ENCODE results near the gene GRIK4.
A peak's percentile ranks its signal among the peaks of the same experiment; 100 is the strongest.

The GRIK4 gene

GRCh38 chr11:120795185-120795584, 283.6 kb downstream of the GRIK4 start:
- DNase-seq: no peak

DNA sequence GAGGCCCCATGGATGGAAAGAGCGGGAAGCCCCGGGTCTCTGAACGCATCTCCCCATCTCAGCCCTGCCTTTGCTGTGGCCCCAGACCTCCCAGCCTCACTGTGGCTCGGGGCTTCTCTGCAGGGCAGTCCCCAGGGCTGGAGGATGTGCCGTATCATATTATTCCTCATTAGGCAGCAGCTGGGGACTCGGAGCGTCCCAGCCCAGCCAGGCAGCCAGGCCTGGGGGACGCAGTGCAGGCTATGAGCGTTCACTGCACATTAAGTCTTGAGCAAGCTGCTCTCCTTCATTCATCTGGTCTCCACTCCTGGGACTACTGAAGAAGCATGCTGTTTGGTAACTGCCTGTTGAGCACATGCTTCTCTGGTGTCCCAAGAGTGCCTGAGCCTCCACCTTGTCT, 285.6 kb downstream of the GRIK4 start:
- no peak for DNase-seq

- no peak for DNase-seq
Observed at GRCh38 chr11:120798854-120799253, 287.3 kb downstream of the GRIK4 start.

DNA sequence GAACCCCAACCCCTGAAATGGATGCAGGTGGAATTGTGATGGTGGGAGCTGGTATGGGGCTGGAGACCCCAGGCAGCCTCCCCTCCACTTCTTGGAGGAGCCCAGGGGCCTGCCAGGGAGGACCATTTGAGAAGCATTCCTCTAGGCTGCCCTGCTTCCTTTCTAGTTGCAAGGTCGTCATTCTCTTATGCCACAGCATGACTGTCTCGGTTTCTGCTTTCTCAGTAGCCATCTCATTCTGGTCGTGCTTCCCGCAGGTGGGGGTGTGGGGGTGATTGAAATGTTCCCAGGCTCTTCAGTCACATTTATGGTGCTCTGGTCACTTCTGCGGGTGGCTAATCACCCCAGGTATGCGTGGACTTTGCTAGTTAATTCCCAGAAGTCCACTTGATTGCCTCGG, 288.7 kb downstream of the GRIK4 start:
- no peak for DNase-seq

GRCh38 chr11:120801801-120802689, 290.5 kb downstream of the GRIK4 start:
- peak; percentile 79 for DNase-seq

- DNase-seq: no peak
Observed at GRCh38 chr11:120805960-120806555, 294.5 kb downstream of the GRIK4 start.

DNA sequence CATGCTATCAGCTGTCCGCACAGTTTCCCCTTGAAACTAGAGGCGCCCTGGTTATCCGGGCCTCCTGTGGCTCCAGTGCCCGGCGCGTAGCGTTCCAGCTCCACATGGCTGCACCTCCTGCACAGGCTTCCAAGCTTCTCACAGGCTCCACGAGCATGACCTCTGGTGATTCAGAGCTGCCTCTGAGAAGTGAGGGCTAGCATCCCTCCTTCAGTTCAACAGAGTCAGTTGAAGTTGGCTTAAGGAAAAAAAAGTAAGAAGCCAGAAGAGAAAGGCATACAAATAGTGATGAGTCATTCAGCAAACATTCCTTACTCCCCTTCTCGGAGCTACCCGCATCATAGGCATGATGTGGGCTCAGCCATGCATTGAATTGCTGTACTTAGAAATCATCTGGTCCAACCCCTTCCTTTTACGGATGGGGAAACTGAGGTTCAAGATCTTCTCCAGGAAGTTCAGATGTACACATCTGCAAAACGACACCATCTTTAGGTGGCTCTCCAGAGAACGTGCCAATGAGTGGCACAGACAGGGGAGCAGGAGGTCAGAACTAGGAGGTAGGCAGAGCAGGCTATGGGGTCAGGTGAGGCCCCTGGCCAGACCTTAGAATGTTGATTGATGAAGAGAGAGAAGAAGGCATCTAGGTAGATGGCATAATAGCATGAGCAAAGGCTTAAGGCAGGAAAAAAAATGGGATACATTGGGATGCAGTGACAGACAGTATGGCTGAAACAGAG, 296.0 kb downstream of the GRIK4 start:
- DNase-seq: peak; percentile 81

DNA sequence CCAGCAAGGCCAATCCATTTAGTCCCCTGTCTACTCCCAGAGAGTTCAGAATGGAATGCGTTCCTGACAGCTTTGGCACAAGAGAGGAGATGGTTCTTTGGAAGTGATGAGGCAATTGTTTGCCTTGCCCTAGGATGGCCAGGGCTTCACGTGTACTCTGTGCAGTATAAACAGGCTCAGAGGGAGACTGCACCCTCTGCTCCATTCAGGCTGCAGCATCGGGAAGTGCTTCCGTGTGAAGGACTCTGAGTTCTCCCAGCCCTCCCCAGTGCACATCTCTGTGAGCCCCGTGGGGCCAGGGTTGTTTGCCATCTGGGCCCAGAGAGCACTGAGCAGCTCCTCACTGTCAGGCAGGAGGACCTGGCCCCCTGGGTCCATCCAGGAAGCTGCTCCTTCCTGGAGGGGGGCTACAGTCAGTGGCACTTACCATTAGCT, 297.1 kb downstream of the GRIK4 start:
- DNase-seq: no peak

GRCh38 chr11:120810251-120810650, 298.7 kb downstream of the GRIK4 start:
- no peak for DNase-seq

DNA sequence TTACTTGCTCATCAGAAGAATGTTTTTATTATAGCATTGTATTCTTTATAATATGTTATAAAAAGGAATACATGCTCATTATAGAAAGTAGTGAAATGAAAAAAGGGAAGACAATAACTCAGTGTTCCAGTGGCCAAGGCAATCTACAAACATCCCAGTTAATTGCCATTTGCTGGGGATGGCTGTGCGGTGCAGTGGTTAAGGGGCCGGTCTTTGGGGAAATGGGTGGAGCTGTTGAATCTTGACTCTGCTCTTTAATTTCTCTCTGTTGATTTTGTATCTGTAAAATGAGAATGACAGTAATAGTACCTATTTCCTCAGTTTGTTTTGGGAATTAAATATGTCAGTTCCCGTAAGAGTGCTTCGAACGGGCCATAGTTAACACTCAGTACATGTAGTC, 299.7 kb downstream of the GRIK4 start:
- DNase-seq: no peak

DNA sequence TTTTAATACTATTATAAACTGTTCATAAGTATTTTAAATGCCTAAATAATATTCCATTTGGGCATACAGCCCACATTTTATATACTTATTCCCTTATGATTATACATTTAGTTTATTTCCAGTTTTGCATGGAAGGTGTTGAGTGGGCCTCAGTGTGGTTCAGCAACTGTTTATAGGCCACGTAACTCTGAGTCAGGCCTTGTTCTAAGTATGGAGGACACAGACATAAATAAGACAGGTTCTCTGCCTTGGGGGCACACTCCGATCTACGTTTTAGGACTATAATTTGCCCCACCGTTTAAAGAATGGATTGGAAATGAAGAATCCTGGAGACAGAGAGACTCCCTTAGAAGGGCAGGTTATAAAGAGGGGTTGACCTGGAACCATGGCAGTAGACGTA, 300.2 kb downstream of the GRIK4 start:
- no peak for DNase-seq

DNA sequence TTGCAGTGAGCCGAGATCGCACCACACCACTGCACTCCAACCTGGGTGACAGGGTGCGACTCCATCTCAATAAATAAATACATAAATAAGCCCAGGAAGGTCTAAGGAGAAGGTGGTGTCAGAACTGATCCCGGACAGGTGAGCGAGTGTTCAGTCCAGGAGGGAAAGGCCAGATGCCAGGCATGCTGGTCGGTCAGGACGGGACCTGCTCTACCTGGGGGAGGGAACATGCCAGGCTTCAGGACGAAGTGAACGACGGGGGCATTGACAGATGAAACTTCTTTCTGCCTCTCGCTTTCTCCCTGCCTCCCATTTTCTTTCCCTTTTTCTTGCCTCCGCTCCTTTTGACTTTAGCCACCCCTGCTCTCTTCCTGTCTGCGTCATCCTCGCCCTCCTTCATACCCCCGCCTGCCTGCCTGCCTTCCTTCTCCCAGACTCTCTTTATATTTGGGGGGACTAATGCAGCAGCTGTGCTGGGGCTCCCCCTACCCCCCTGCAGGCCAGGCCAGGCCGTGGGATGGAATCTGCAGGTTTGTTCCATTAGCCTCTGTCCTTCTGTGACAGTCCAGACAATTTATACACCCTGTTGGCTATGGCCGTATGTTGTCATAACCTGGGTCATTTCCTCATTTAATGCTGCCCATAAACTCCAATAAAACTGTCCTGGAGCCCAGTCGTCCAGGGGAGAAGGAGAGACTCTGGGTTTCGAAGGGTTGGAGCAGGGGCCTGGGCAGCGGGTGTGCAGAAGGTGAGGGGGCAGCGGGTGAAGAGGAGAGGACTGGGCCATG, 303.2 kb downstream of the GRIK4 start:
- DNase-seq: no peak

DNA sequence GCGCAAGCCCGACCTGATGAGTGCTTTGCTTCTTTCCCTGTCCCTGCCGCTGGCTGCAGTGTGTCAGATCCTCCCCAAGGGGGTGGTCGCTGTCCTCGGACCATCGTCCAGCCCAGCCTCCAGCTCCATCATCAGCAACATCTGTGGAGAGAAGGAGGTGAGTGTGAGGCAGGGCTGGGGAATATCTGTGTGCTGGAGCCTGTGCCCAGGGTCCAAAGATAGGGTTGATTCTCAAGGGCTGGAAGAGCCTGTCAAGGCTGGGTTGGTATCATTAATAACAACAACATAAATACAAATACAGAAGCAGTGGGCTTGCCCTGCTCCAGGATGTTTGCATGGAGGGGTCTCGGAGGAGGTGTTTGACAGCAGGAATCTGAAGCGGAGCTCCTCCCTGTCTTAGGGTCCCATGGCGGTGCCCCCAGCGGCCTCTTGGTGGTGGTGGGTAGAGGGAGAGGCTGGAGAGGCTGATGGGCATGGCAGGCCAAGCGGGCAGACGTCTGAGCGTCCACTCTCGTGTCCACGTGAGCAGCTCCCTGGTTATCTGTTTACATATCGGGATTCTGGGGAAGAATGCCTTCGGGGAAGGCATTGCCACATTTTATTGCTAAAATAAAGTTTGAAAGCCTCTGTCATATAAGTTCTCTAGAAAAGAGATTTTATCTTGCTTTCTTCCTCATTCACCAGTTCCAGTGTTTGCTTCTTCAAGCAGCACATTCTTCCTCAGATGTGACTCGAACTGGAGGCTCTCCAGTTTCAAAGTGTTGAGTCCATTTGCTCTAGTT, 304.0 kb downstream of the GRIK4 start:
- no peak for DNase-seq

GRCh38 chr11:120816176-120816575, 304.6 kb downstream of the GRIK4 start:
- DNase-seq: no peak

DNA sequence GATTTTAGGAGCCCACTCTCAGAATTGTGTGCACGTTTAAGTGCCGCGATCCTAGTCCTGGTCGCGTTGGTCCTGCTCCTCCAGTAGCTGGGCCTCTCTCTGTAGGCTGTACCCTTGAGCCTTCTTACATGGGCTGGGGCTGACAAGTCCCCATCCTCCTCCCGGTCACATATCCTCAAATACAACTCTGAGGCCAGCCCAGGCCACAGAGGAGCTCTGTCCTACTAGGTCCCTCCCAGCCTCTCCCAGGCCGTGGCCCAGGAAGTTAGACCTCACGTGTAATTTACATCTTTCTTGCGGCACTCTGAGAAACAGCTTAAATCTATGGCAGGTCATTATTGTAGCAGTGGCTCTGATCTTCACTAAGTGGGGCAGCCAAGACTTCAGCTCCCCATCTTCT, 305.2 kb downstream of the GRIK4 start:
- no peak for DNase-seq

DNA sequence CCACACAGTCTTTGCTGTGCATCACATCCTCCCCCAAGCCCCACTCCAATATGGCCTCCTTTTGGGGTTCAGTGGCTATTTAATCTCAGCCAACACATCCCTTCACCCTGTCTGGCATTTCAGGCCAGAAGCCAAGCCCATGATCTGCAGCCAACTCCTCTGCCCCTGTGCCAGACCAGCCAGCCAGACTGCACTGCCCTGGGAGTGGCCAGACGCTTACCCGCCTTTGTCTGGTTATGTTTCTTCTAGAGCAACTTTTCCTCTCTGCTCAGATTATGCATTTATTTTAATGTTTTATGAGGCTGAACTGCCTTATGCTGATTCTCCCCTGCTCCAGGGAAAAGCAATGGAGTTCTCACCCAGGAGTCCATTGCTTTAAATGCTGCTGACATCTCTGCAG, 305.6 kb downstream of the GRIK4 start:
- DNase-seq: no peak

GRCh38 chr11:120818097-120818496, 306.5 kb downstream of the GRIK4 start:
- DNase-seq: no peak

GRCh38 chr11:120819003-120819402, 307.5 kb downstream of the GRIK4 start:
- no peak for DNase-seq

DNA sequence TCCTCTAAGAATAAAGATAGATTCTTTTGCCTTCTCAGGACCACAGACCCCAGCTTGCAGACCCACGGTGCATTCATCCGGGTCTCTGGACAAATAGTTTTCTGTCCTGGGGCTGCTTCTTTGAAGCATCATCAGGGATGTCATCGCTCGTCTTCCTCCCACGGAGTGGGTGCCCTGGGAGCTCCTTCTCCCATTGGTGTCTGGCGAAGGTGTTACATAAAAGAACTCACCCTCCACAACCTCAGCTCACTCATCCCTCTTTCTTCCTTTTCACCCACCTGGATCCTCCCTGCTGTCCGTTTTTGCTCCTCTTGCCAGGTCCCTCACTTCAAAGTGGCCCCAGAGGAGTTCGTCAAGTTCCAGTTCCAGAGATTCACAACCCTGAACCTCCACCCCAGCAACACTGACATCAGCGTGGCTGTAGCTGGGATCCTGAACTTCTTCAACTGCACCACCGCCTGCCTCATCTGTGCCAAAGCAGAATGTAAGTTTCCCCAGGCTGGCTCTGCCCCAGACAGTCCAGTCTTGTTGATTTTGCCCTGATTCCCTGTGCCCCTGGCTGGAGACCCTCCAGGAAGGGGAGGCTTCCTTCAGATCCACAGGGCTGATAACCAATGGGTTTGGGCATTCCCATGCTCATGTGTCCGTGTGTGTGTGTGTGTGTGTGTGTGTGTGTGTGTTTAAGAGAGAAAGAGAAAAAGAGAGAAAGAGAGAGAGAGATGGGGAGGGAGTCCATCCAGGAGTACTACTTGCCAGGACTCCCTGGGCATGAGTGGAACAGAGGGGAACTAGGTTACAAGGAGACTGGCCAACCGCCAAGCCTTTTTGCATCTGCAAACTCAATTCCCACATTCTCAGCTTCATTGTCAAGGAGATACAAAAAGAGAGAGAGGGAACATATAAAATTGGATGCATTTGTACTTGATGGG, 308.2 kb downstream of the GRIK4 start:
- no peak for DNase-seq

- DNase-seq: no peak
Observed at GRCh38 chr11:120823159-120823558, 311.6 kb downstream of the GRIK4 start.

DNA sequence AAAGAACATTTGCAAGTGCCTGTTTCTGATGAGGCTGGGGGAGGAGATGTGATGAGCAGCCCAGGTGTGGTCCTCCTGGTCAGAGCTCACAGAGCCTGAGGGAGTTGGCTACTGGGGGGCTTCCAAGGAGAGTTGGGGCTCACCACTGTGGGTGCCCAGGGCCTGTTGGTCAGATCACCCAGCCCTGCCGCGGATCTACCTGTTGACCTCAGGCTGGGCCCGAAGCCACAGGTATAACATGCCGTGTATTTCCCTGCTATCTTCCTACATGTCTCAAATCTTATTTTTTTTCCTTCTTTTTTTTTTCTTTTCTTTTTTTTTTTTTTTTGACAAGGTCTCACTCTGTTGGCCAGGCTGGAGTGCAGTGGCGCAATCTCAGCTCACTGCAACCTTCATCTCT, 312.7 kb downstream of the GRIK4 start:
- DNase-seq: no peak
